Testis (tissue), 3 donors: Measurements from ENCODE around the gene SGSM1. TPM values are rescaled to one million over a fixed set of nuclear protein-coding genes. Genes with fewer than 3 reads are reported as not detected.

Source experiments
- DNase-seq: peaks from one replicate; pipeline ENCODE4 v3.0.0-alpha.2; 2019
- H3K27ac ChIP-seq, 2 donors: fragments of 200-600 bp; sonication (generic); one replicate each; pipeline ENCODE4 v1.5.1; 2019
- H3K27me3 ChIP-seq: fragments of 200-600 bp; sonication (generic); one replicate; pipeline ENCODE4 v1.5.1; 2019
- H3K36me3 ChIP-seq: fragments of 200-600 bp; sonication (generic); one replicate; pipeline ENCODE4 v1.5.1; 2017; ENCODE audit warnings: low read depth; ENCODE audit errors: missing control alignments
- H3K4me1 ChIP-seq: fragments of 200-600 bp; sonication (generic); one replicate; pipeline ENCODE4 v1.5.1; 2019
- H3K4me3 ChIP-seq, 2 donors: fragments of 200-600 bp; sonication (generic); one replicate each; pipeline ENCODE4 v1.5.1; 2017 to 2019
- H3K9me3 ChIP-seq: fragments of 200-600 bp; sonication (generic); one replicate; pipeline ENCODE4 v1.5.1; 2017
- CTCF ChIP-seq, 3 experiments: fragments of 450-650 bp in 2 of 3; fragments of 200-600 bp in 1 of 3; sonication (generic) in 1 of 3; IDR thresholded peaks; one replicate each; pipeline ENCODE4 v1.5.1; 2016 to 2019; ENCODE audit warnings: antibody characterized with exemption in 3 of 3, mild to moderate bottlenecking in 2 of 3, moderate library complexity in 1 of 3
- POLR2A ChIP-seq: fragments of 450-650 bp; IDR thresholded peaks from one replicate; pipeline ENCODE4 v1.6.1; 2017; ENCODE audit warnings: antibody characterized with exemption, mild to moderate bottlenecking, moderate library complexity
- WGBS, 2 donors: methylation state at CpG; one replicate each; pipeline ENCODE4 v1.1.5; 2018; 5-methylcytosine and 5-hydroxymethylcytosine counted together
- intact Hi-C: fragments of 100-400 bp; cut with DNase I; formaldehyde crosslinking; loops from one replicate; pipeline ENCODE4 v1.15.1; 2023; ENCODE audit warnings: low total_unique reads
- polyA plus RNA-seq: library from polyadenylated mRNA; stranded (reverse); fragments of 350-450 nt; fragmentation: Illumina TruSeq; extraction: RNeasy Lipid Tissue Mini Kit (QIAGEN cat#74804); gene quantifications from one replicate; pipeline ENCODE4 v1.2.3, GENCODE V29; 2014; ENCODE audit warnings: low read depth, low replicate concordance; ENCODE audit not compliant: insufficient read depth
- total RNA-seq, 2 donors: library from RNA; depleted of rRNA; stranded (reverse); fragments of >200 nt; gene quantifications; one replicate each; pipeline ENCODE4 v1.2.3, GENCODE V29; 2016

The SGSM1 gene
- total and polyA plus RNA-seq, 3 donors from 2014 or later, result 5.1 to 8.4 (median 7.9) TPM

DNA sequence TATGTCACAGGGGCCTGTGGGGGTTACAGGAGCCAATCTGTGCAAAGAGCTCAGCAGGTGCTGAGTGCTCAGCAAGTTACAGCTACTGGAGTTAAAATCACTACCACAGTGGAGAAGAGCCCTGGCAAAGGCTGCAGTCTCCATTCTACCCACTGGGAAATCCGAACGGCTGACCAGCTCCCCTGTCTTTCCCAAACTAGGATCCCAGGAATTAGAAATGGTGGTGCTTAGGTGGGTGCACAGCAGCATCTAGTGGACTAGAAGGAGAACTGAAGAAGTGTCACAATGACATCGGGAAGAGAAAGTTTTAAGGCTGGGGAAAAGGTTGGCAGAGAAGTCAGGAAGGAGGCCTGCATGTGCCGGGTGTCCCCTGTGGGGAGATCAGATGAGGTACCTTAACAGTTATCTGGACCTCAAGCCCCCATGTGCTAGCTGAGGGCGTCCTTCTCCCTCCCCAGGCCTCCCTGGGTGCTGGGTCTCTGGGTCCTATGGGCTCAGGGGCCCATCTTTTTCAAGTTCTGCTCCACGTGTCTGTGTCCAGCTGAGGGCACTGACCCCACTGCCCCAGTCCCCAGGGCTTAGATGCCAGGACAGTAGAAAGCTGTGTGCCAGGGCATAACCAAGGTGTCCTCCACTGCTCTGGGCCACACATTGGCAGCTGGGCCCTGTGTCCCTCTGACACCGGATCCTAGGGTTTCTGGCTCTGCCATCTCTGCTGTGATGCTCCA, 33.4 kb upstream of the SGSM1 start:
- no peak for DNase-seq
- TF ChIP-seq CTCF (IDR thresholded peaks at IDR 0.05) (peak; percentile 24 to 53 (median 35)), POLR2A (no peak)
- Histone ChIP-seq H3K27me3 (no peaks in the 10 kb centered on the region), H3K9me3 (no peaks in the 10 kb centered on the region), H3K27ac (no peak overlapping the region), H3K36me3 (no peaks in the 10 kb centered on the region), H3K4me1 (no peaks in the 10 kb centered on the region), H3K4me3 (no peak overlapping the region)
- 32 to 63% methylated on average over 4 to 7 of the region's 7 CpGs for WGBS, 2 donors
- intact Hi-C loops, result no loop called here

DNA sequence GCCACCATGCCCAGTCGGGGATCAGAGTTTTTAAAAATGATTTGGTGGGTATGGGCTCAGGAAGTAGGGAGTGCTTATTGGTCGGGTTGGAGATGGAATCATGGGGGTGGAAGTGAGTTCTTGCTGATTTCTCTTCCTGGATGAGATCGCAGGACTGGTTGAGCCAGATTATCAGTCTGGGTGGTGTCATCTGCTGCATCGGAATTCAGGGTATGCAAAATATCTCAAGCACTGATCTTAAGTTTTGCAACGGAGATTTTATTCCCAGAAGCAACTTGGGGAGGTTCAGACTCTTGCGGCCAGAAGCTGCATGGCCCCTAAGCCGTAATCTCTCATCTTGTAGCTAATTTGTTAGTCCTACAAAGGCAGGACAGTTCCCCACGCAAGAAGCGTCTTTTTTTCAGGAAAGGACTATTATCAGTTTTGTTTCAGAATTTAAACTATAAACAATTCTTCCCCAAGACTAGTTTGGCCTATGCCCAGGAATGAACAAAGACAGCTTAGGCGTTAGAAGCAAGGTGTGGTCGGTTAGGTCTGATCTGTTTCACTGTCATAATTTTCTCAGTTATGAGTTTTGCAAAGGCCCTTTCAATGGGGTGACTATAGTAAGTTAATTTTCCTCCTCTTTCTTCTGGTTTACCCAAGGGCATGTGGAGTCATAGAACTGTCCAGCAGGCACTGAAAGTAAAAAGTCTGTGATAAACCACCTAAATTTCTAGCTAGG, 30.1 kb upstream of the SGSM1 start:
- WGBS, 2 donors, result 46 to 52% methylated on average over 11 of the region's 11 CpGs
- H3K36me3 ChIP-seq, result no peaks in the 10 kb centered on the region
- no peak overlapping the region for H3K4me3 ChIP-seq
- H3K27me3 ChIP-seq, result no peaks in the 10 kb centered on the region
- no peak for TF ChIP-seq POLR2A
- TF ChIP-seq CTCF (IDR thresholded peaks at IDR 0.05), result no peak
- DNase-seq, result no peak
- H3K27ac ChIP-seq, result no peak overlapping the region
- no peaks in the 10 kb centered on the region for H3K4me1 ChIP-seq
- intact Hi-C loops, result no loop called here
- no peaks in the 10 kb centered on the region for H3K9me3 ChIP-seq

DNA sequence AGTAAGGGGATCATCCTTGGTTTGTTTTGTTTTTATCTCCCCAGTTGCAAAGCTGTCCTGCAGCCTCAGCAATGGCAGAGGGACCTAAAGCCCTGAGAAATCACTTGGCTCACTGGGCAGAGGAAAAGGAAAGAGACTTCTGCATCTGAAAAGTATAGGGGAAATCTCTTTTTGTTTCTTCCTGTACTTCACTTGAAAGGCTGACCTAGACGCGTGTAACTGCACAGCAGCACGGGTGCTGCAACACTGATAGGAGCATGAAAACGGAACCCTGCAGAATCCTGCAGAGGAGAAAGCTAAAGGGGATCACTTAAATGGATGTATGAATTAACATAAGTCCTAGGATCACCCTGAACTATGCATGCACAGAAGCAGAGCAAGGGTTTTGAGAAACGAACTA, 29.5 kb upstream of the SGSM1 start:
- no peaks in the 10 kb centered on the region for H3K9me3 ChIP-seq
- H3K36me3 ChIP-seq, result no peaks in the 10 kb centered on the region
- no peak for DNase-seq
- WGBS, 2 donors, result 47 to 51% methylated on average over 5 of the region's 5 CpGs
- H3K4me1 ChIP-seq, result no peaks in the 10 kb centered on the region
- H3K27ac ChIP-seq, result no peak overlapping the region
- intact Hi-C loops, result no loop called here
- no peak overlapping the region for H3K4me3 ChIP-seq
- no peak for TF ChIP-seq CTCF (IDR thresholded peaks at IDR 0.05)
- TF ChIP-seq POLR2A, result no peak
- no peaks in the 10 kb centered on the region for H3K27me3 ChIP-seq

- Histone ChIP-seq H3K4me1 (no peaks in the 10 kb centered on the region), H3K27ac (no peak overlapping the region), H3K9me3 (no peaks in the 10 kb centered on the region), H3K27me3 (no peaks in the 10 kb centered on the region), H3K4me3 (no peak overlapping the region), H3K36me3 (no peaks in the 10 kb centered on the region)
- TF ChIP-seq CTCF (IDR thresholded peaks at IDR 0.05) (no peak), POLR2A (no peak)
- 88 to 89% methylated on average over 3 of the region's 3 CpGs for WGBS, 2 donors
- DNase-seq, result no peak
- intact Hi-C loops, result no loop called here
These were observed 16.5 kb upstream of the SGSM1 start for GRCh38 chr22:24789516-24789915.
